RWPE2 (cell line): ENCODE measurements around the gene SYNJ2.

Experiments used
- ATAC-seq: fragments of 200-7000 bp; cut with Tn5 transposase; 3 replicates; pipeline ENCODE4 v1.9.1; 2021; ENCODE audit warnings: low read depth
- DNase-seq: peaks from one replicate; pipeline ENCODE4 v3.0.0-alpha.2; 2020; ENCODE audit warnings: low spot score
- H3K27ac ChIP-seq: fragments of 450-650 bp; 2 replicates; pipeline ENCODE4 v1.5.1; 2017; ENCODE audit warnings: mild to moderate bottlenecking; ENCODE audit not compliant: poor library complexity, severe bottlenecking
- H3K27me3 ChIP-seq: fragments of 250-450 bp; sonication (Bioruptor Pico); 2 replicates; pipeline ENCODE4 v1.5.1; 2021; ENCODE audit warnings: mild to moderate bottlenecking, moderate library complexity; ENCODE audit not compliant: insufficient read depth, poor library complexity, severe bottlenecking
- H3K36me3 ChIP-seq: fragments of 250-450 bp; sonication (Bioruptor Pico); 2 replicates; pipeline ENCODE4 v1.5.1; 2020; ENCODE audit warnings: low read depth, mild to moderate bottlenecking, moderate library complexity
- H3K4me1 ChIP-seq: fragments of 250-450 bp; sonication (Bioruptor Pico); 2 replicates; pipeline ENCODE4 v1.5.1; 2021; ENCODE audit warnings: mild to moderate bottlenecking, moderate library complexity; ENCODE audit not compliant: insufficient read depth, poor library complexity, severe bottlenecking
- H3K4me3 ChIP-seq: fragments of 250-450 bp; sonication (Bioruptor Pico); 2 replicates; pipeline ENCODE4 v1.5.1; 2021; ENCODE audit warnings: mild to moderate bottlenecking, moderate library complexity; ENCODE audit not compliant: severe bottlenecking
- H3K9me3 ChIP-seq: fragments of 250-450 bp; sonication (Bioruptor Pico); 2 replicates; pipeline ENCODE4 v1.5.1; 2021; ENCODE audit warnings: mild to moderate bottlenecking, moderate library complexity; ENCODE audit not compliant: severe bottlenecking
- TF ChIP-seq, protein P1 (sequence below): fragments of 450-650 bp; IDR thresholded peaks from one replicate; pipeline ENCODE4 v1.5.1; 2017; ENCODE audit warnings: mild to moderate bottlenecking, moderate library complexity; ENCODE audit not compliant: poor library complexity, severe bottlenecking

The SYNJ2 gene

DNA sequence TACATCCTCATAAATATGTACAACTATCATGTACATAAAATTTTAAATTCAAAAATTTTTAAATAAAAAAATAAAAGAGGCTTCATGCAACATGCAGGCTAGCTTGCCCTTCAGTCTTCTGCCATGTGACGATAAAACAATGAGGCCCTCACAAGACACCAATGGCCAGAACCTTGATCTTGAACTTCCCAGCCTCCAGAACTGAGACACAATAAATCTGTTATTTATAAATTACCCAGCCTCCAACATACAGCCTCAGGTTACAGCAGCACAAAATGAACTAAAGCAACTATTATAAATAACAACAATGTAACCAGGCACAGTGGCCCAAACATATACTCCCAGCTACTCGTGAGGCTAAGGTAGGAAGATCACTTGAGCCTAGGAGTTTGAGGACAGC lies 143.6 kb downstream of the SYNJ2 start:
- TF ChIP-seq, protein P1, sequence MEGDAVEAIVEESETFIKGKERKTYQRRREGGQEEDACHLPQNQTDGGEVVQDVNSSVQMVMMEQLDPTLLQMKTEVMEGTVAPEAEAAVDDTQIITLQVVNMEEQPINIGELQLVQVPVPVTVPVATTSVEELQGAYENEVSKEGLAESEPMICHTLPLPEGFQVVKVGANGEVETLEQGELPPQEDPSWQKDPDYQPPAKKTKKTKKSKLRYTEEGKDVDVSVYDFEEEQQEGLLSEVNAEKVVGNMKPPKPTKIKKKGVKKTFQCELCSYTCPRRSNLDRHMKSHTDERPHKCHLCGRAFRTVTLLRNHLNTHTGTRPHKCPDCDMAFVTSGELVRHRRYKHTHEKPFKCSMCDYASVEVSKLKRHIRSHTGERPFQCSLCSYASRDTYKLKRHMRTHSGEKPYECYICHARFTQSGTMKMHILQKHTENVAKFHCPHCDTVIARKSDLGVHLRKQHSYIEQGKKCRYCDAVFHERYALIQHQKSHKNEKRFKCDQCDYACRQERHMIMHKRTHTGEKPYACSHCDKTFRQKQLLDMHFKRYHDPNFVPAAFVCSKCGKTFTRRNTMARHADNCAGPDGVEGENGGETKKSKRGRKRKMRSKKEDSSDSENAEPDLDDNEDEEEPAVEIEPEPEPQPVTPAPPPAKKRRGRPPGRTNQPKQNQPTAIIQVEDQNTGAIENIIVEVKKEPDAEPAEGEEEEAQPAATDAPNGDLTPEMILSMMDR: no peak
- no peak for DNase-seq
- Histone ChIP-seq H3K27ac (no peak overlapping the region), H3K27me3 (no peaks in the 10 kb centered on the region), H3K9me3 (no peaks in the 10 kb centered on the region), H3K36me3 (no peaks in the 10 kb centered on the region), H3K4me3 (no peak overlapping the region), H3K4me1 (peaks cover 20% of the 10 kb centered on the region)
- ATAC-seq: no peak

DNA sequence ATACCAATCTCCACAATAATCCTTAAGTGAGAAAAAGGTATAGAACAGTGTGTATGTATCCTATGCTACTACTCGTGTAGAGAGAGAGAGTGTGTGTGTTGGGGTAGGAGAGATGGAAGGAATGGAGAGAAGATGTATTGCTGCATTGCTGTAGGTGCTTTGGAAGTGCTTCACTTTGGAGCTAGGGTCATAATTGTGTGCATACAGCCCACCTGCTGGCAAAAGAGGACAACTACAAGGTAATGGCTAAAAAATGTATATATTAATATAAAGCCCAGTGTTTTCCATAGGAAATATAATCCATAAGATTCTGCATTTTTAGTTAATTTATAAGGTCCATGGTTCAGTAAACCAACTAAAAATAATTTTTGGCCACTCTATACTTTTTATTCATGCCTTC lies 150.3 kb downstream of the SYNJ2 start:
- Histone ChIP-seq H3K4me1 (no peaks in the 10 kb centered on the region), H3K27ac (no peak overlapping the region), H3K27me3 (no peaks in the 10 kb centered on the region), H3K36me3 (no peaks in the 10 kb centered on the region), H3K9me3 (no peaks in the 10 kb centered on the region), H3K4me3 (no peak overlapping the region)
- TF ChIP-seq, protein P1: peak; percentile 76
- ATAC-seq (peak; percentile 79), DNase-seq (no peak)

GRCh38 chr6:158142789-158143188 lies 161.1 kb downstream of the SYNJ2 start:
- Histone ChIP-seq H3K4me3 (no peak overlapping the region), H3K9me3 (no peaks in the 10 kb centered on the region), H3K27ac (no peak overlapping the region), H3K4me1 (no peaks in the 10 kb centered on the region), H3K27me3 (no peaks in the 10 kb centered on the region), H3K36me3 (no peaks in the 10 kb centered on the region)
- DNase-seq: peak; percentile 68
- peak; percentile 98 for ATAC-seq
- TF ChIP-seq, protein P1: no peak

DNA sequence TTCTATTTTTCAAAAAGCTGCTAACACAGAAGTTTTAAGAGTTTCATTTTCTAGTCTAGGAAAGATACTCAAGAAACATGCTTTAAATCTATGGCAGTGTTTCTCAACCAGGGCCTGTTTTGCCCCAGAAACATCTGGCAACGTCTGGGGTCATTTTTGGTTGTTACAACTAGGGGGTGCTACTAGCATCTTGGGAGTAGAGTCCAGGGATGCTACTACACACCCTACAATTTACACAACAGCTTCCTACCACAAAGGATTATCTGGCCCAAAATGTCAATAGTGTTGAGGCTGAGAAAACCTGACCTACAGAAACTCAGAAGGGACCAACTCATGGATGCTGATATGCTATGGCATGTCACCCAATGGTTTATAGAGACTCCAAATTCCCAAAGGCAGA lies 162.0 kb downstream of the SYNJ2 start:
- H3K36me3 ChIP-seq: 0 out of 2 replicates have a peak, but pooled peaks cover 4% of the 10 kb centered on the region
- no peaks in the 10 kb centered on the region for H3K4me1 ChIP-seq
- ATAC-seq: no peak
- TF ChIP-seq, protein P1: no peak
- no peak overlapping the region for H3K27ac ChIP-seq
- H3K4me3 ChIP-seq: no peak overlapping the region
- H3K9me3 ChIP-seq: no peaks in the 10 kb centered on the region
- no peak for DNase-seq
- no peaks in the 10 kb centered on the region for H3K27me3 ChIP-seq
